CD1c-positive myeloid dendritic cell (primary cell): ENCODE results near the gene A4GALT.
"Not testable (repeated sequence)": the region's sequence is repeated elsewhere in the genome, so short reads cannot be mapped to it uniquely, and the experiment has no call there.

ENCODE experiments used
- DNase-seq: peaks from one replicate; pipeline ENCODE4 v3.0.0-alpha.2; 2016; ENCODE audit errors: extremely low spot score

The A4GALT gene, protein sequence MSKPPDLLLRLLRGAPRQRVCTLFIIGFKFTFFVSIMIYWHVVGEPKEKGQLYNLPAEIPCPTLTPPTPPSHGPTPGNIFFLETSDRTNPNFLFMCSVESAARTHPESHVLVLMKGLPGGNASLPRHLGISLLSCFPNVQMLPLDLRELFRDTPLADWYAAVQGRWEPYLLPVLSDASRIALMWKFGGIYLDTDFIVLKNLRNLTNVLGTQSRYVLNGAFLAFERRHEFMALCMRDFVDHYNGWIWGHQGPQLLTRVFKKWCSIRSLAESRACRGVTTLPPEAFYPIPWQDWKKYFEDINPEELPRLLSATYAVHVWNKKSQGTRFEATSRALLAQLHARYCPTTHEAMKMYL

DNA sequence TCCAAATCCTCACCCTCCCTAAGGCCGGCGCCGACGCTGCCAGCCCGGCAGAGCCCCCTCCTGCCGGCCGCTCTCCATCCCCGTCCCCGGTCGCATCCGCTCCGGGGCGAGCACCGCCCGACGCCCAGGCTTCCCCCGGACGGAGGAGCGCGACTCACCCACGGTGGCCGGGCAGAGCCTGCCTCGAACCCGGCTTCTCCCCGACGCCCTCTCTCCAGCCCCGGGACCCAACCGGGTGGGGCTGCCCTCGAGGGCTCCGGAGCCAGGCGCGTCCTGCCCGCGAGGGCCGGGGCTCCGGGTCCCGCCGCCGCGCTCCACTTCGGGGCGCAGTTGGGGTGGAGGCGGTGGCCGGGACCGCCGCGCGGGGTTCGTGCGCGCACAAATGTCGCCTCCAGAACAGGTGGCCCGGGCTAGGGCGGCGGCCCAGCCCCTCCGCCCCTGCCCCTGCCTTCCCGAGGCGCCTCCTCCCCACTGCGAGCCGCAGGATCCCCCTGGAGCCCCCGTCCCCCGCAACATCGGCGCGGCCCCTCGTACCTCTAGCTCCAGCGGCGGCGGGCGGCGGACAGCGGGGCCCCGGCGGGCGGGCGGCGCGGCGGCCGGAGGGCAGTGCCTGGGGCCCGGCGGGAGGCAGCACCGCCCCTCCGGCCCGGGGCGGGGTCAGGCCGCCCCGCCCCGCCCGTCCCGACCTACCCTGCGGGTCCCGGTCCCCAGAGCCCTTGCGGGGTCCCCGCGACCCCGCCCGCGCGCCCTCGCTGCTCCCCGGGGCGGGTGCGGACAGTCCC lies at the start of gene A4GALT:
A4GALT (minus strand) TSS at position 608 of the 782 bp plus-strand sequence. CDS start 26,919 bp downstream, outside the sequence.
- no peak for DNase-seq

DNA sequence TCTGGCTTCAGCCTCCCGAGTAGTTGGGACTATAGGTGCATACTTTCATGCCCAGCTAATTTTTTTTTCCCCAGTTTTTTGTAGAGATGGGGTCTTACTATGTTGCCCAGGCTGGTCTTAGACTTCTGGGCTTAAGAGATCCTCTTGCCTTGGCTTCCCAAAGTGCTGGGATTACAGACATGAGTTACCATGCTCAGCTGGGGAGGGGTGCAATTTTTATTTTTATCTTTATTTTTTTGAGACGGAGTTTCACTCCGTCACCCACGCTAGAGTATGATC lies 49.7 kb upstream of the A4GALT start:
- no peak for DNase-seq

DNA sequence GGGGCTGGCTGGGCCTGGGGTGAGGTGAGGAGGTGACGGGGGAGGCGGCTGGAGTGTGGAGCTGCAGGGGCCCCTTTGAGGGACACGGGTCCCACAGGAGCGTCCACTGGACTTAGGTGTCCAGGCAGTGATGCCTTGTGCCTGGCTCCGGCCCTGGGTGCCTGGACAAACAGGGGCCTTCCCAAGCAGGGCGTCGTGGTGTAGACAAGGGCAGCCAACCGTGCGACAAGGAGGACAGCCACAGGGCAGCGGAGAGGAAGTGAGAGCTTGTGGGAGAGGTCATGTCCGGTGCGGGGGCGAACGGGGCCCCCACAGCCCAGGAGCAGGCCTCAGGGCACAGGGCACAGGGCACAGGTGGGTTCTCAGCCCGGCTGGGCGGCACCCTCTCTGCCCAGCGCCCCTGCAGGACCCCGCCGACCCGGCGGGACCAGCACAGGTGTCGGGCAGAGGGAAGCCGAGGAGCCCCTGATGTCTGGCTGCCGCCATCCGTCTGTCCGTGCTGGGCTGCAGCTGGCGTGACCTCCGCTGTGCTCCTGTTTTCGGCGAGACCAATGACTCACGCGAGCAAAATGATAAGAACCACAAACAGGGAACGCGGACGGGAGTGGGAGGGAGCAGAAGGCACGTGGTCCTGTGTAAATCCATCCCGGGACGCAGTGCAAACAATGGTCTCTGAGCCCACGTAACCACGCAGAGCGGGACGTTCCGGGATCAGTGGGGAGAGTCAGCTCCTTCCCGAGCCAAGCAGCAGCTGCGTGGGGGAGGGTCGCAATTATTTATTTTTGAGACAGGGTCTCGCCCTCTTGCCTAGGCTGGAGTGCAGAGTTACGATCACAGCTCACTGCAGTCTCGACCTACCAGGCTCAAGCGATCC lies 49.1 kb upstream of the A4GALT start:
- peak; percentile 89 for DNase-seq

DNA sequence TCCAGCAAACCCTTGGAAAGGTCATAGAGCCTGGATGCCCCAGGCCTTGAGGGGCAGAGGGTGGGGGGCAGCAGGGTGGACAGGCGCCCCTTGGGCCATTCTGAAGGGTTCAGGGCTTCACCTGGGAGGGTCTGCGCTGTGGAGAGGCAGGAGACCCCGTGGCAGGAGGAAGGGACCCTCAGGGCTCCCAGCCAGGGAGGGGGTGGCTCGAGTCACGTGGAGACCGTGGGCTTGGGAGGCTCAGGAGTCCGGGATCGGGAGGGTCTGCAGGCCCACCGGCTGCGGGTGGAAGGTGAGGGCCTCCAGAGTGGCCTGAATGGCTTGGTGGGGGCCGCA lies 48.5 kb upstream of the A4GALT start:
- DNase-seq: no peak

DNA sequence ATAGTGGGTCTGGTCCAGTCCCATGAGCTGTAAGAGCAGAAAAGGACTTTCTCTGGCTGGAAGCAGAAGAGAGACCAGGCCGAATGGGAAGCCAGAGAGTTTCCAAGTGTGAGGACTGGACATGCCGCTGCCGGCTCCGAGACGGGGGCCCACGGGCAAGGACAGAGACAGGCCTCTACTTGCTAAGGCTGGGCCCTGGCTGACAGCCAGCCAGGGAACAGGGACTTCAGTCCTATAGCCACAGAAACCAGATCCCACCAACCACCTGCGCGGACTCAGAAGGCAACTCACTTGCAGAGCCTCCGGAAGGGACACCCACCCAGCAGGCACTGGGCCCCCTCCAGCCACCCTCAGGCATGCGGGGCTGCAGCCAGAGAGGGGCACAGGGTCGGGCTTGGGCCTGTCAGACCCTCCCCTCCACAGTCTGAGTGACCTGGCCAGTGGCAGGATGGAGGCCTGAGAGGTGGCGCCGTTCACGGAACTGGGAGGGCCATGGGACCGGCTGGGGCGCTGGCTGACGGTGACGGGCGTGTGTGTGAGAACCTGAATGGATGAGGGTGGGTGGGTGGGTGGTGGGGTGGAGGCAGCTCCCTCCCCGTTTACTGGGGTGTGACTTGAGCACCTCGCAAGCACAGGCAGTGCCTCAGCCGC lies 47.8 kb upstream of the A4GALT start:
- no peak for DNase-seq

DNA sequence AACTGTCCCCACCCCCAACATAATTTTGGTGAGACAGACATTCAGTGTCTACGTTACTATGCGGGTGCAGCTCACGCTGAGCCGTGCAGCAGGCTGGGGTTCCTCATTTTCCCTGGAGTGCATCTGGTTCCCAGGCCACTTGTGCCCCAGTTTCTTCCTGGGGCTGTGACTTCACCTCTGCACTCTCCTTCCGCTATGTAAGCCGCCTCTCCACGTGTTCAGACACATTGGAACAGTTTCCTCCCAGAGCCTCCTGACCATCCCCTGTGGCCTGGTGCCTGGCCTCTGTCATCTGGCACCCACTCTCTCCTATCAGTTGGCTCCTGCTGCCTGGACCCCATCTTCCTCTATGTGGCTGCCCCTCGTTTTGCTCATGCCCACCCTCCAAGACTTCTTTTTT lies 46.2 kb upstream of the A4GALT start:
- DNase-seq: peak; percentile 87

DNA sequence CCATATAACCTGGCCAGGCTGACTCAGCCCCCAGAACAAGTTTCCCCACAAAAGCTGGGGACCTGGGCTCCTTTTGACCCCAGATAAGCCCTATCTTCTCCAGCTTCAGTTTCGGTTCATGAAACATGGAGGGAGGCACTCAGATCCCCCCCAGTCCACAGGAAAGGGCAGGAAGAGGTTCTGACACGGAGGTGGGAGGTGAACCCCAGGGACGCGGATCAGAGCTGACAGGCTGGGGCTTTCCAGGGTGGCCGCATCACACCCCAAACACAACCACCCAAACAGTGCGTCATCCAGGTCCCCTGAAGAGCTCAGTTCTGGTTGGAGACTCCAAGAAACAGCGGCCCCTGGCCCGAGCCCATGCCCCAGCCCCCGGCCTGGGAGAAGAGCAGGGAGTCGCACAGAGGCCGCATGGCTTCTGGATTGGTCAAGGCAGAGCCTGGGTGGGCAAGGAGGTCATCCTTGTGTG lies 44.3 kb upstream of the A4GALT start:
- no peak for DNase-seq

DNA sequence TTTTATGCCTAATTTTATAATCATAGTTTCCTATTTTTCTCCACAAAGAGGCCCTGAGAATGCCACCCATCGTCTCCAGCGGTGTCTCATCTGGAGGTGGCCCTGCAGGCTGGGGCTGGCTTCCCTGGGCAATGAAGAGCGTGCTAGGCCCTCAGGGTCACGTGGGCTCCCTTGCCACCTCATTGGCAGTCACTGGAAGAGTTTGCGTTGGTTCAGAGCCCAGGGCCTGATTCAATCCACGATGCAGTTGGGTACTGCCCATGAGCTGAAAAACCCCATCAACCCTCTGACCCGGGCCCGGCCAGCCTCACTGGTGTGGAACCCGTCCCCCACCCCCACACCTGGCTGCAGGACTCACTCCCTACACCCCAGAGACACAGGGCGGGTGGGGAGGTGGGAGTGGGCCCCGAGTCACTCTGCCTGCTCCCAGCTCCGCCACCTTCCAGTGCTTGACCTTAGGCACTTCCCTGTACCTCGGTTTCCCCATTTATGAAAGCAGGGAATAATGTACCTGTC lies 43.4 kb upstream of the A4GALT start:
- no peak for DNase-seq

DNA sequence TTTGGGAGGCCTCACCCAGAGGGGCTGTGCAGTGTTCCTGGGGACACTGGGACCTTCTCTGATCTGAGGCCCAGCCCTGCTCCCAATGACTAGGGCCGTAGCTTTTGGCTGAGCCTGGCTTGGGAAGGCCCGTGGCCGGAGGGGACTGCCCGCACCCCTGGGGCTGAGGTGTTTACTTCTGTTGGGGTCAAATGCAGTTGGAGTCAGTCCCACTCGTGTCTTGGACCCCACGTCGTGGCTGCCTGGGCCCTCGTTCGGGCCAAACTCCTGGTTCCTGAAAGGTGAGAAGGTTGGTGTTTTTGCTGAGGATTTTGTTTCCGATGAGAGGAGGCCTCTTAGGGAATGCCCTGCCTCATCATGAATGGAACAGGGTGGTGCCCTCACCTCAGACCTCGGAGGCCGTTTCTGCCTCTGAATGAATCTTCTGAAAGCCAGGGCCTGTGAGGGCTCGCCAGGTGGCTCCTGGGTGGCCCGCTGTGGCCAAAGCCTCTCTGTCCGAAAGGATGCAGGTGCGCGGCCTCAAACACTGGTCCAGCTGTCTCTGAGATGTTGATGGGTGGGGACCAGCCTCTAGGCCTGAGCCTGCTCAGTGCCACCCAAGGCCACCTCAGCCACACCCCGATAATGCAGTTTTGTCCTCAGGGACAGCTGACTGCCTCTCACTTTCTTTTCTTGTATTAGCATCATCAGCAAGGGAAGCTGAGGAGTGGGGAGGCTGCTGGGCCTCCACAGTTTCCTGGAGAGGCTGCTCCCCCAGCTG lies 40.3 kb upstream of the A4GALT start:
- no peak for DNase-seq

DNA sequence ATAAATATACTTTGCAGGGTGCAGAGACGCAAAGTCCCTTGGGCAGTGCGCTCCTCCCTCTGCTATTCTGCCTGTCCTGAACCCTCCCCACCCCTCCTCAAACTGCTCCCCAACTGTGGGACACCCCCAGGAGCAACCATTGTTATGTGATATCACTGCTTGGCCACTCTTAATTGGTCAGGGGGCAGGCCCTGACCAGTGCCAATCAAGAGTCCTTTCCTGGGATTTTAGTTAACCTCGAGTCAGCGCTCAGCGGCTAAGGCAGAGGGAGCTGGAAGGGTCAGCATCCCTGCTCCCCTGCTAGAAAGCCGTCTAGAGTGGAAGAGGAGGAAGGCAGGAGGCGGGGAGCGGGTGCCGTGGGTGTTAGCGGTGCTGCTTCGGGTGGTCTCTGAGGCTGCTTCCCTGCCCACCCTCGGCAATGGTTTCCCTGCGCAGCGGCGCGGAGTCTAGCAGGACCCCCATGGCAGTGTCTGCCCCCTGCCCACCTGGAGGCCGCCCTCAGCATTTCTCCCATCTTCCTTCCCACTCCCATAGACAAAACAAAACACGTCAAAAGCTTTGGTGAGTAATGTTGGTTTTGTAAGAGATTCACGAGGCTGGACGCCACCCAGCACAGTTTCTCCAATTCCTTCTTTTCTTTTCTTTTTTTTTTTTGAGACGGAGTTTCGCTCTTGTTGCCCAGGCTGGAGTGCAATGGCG lies 38.4 kb upstream of the A4GALT start:
- DNase-seq: no peak

DNA sequence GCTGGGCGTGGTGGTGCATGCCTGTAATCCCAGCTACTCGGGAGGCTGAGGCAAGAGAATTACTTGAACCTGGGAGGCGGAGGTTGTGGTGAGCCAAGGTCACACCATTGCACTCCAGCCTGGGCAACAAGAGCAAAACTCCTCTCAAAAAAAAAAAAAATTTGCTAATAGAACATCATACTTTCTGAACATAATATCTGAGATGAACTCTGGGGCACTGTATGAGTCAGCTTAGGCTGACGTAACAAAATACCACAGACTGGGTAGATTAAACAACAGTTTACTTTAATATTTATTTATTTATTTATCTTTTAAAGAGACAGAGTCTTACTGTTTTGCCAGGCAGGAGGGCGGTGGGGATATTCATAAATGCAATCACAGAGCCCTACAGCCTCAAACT lies 34.9 kb upstream of the A4GALT start:
- DNase-seq: peak; percentile 25

DNA sequence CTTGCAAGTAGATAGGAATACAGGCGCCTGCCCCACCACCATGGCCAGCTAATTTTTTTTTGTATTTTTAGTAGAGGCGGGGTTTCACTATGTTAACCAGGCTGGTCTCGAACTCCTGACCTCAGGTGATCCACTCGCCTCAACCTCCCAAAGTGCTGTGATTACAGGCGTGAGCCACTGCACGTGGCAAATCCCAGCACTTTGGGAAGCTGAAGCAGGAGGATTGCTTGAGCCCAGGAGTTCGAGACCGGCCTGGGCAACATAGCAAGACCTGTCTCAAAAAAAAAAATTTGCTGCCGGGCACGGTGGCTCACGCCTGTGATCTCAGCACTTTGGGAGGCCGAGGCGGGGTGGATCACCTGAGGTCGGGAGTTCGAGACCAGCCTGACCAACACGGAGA lies 34.5 kb upstream of the A4GALT start:
- not testable (repeated sequence) for DNase-seq

DNA sequence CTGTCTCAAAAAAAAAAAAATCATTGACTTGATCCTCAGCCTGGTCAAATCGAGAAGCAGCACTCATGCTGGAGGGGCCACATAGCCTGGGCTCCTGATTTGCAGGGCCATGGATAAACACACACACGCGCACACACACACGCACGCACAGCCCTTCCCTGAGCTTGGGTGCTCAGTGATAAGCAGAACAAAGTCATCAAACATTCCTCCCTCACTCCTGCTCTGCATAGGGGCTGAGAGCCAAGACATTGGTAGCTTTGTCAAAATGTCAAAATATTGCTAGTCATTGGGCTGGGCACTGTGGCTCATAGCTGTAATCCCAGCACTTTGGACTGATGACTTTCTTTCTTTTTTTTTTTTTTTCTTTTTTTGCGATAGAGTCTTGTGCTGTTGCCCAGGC lies 34.0 kb upstream of the A4GALT start:
- DNase-seq: no peak

DNA sequence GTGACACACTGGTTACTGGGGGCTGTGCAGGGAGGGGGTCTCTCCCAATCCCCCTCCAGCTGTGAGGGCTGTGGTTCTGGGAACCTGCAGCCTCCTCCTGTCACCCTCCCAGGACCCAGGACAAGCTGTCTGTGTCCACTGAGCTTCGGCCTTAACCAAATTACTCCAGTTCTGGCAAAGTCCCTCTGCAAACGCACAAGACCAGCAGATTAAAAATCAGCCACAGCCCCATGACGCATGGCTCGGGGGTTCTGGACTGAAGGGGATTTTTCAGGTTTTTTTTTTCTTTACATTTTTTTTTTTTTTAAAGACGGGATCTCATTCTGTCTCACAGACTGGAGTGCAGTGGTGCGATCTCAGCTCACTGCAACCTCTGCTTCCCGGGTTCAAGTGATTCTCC lies 32.2 kb upstream of the A4GALT start:
- DNase-seq: no peak

DNA sequence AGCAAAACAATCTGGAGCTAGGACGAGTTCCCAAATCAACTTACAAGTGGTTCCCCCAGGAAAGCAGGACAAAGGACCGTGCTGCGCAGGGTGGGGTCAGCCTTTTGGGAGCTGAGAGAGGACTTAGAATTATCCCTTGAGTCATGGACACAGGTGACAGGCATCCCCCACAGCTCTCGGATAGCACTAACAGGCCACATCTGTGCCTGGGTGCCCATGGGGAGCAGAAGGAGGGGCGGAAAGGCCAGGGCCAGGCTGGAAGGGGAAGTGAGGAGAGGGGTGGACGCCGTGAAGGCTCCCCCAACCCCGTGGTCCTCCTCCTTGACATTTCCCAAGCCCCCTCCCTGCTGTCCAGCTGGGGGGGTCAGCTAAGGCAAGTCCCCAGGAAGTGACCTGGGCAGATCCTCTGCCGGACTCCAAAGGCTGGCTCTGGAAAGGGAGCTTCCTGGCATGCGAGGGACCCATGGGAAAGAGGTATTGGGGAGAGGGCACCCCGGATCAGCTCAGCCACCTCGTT lies 31.6 kb upstream of the A4GALT start:
- no peak for DNase-seq

DNA sequence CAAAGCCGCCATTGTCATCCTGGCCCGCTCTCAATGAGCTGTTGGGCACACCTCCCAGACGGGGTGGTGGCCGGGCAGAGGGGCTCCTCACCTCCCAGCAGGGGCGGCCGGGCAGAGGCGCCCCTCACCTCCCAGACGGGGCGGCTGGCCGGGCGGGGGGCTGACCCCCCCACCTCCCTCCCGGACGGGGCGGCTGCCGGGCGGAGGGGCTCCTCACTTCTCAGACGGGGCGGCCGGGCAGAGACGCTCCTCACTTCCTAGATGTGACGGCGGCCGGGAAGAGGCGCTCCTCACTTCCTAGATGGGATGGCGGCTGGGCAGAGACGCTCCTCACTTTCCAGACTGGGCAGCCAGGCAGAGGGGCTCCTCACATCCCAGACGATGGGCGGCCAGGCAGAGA lies 29.8 kb upstream of the A4GALT start:
- DNase-seq: not testable (repeated sequence)

DNA sequence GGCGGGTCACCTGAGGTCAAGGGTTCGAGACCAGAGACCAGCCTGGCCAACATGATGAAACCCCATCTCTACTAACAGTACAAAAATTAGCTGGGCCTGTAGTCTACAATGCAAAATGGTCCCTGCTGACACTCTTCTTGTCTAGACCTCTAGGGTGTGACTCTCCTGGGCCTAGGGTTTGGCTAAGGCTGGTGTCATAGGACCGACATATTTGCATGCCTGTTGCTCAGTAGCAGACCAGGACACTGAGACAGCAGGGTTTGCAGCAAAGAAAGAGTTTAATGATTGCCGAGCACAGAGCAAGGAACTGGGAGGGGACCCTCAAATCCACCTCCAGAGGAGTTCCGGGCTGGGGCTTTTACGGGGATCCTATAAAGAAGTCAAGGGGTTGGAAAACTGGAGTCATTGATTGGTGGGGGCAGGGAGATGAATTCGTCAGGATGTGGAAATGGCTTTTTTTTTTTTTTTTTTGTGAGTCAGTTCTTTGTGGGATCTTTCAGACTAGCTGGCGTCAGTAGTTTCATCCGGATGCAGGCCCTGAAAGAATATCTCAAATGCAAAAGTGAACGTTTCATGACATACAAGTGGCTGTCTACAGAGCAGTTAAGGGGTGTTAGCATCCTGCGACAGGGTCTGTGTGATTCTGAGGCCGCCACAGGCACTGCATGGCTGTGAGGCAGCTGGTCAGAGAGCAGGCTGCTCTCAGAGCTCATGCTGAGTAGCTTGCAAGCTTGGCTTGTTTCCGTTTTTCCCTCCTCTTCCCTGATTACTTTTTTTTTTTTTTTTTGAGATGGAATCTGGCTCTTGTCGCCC lies 27.2 kb upstream of the A4GALT start:
- DNase-seq: no peak

DNA sequence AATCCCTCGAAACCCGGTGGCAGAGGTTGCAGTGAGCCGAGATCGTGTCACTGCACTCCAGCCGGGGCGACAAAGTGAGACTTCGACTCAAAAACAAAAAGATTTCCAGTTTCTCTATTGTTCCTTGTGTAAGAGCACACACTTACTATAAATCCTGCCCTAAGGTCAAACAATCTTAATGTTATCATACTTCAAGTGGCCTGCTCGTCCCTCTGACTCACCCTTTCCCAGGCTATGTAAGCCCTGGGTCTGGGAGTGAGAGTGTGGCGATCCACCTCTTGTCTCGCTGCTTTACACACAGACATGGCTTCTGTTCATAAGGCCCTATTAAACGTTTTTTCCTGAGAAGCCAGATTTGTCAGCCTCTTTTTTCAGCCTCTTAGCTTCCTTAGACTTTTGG lies 24.4 kb upstream of the A4GALT start:
- DNase-seq: no peak

DNA sequence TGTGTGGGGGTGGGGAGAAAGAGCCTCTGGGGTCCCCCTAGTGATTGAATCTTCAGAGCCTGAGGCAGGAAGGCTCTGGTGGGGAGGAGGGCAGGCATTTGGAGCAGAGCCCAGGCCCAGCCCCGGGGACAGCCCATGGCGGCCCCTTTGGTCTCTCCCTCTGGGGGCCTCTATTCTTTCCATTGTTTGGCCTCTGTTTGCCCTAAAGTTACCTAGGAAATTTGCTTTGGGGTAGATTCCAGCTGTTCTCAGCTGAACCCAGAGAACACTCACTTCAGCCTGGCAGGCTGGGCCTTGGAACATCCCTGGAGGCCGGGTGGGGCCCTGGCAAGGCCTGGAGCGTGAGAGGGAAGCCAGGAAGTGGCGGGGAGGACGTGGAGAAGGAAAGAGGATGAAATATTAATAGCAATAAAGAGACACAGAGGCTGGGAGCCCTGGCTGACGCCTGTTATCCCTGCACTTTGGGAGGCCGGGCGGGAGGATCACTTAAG lies 22.9 kb upstream of the A4GALT start:
- no peak for DNase-seq
